CD4-positive, alpha-beta T cell (primary cell): ENCODE results near the gene DCAF6. TPM values are rescaled to one million over a fixed set of nuclear protein-coding genes. Genes with fewer than 3 reads are reported as not detected.

Experiments used
- ATAC-seq: fragments of 200-7000 bp; cut with Tn5 transposase; one replicate; pipeline ENCODE4 v1.10.0; 2022; ENCODE audit warnings: mild to moderate bottlenecking; ENCODE audit not compliant: poor library complexity
- CTCF ChIA-PET: fragments of 350-600 bp; sonication (Branson Sonifier 250); formaldehyde crosslinking; loops from one replicate; lab custom pipeline; 2021; ENCODE audit warnings: antibody characterized with exemption, inconsistent platforms; lab: Charles Lee
- POLR2A ChIA-PET: fragments of 350-600 bp; sonication (Branson Sonifier 250); formaldehyde crosslinking; loops from one replicate; lab custom pipeline; 2021; ENCODE audit warnings: antibody characterized with exemption, inconsistent platforms; lab: Charles Lee
- DNase-seq, 14 experiments: peaks; one replicate each; pipeline ENCODE4 v3.0.0-alpha.2; 2013 to 2020; ENCODE audit warnings: mixed read lengths in 2 of 14
- H3K27ac ChIP-seq, 2 donors: one replicate each; pipeline versions ENCODE4 v1.5.1 to v1.7.0; 2013; ENCODE audit warnings: low read length in 2 of 2, low read depth in 1 of 2, mild to moderate bottlenecking in 1 of 2
- H3K27me3 ChIP-seq, 2 experiments: 1 replicate in 1 of 2; 2 replicates in 1 of 2; pipeline versions ENCODE4 v1.6.1 to v1.7.0; 2013; ENCODE audit warnings: low read length in 2 of 2, control low read depth in 1 of 2, mild to moderate bottlenecking in 1 of 2, moderate library complexity in 1 of 2; ENCODE audit not compliant: insufficient read depth in 2 of 2, control insufficient read depth in 1 of 2
- H3K36me3 ChIP-seq: one replicate; pipeline ENCODE4 v1.6.1; 2013; ENCODE audit warnings: low read length, control low read depth; ENCODE audit not compliant: insufficient read depth
- H3K4me1 ChIP-seq: one replicate; pipeline ENCODE4 v1.6.1; 2013; ENCODE audit warnings: low read length, control low read depth; ENCODE audit not compliant: insufficient read depth
- H3K4me3 ChIP-seq: one replicate; pipeline ENCODE4 v1.5.1; 2013; ENCODE audit warnings: mild to moderate bottlenecking, low read length, moderate library complexity
- H3K9me3 ChIP-seq, 2 experiments: 1 replicate in 1 of 2; 2 replicates in 1 of 2; pipeline versions ENCODE4 v1.6.1 to v1.7.0; 2013; ENCODE audit warnings: low read length in 2 of 2, mild to moderate bottlenecking in 2 of 2, control low read depth in 1 of 2, moderate library complexity in 1 of 2; ENCODE audit not compliant: control insufficient read depth in 1 of 2, insufficient read depth in 1 of 2
- H3K27ac Mint-ChIP-seq: one replicate; pipeline ENCODE4 v1.8.0; 2020; ENCODE audit warnings: mixed read lengths
- H3K27me3 Mint-ChIP-seq: one replicate; pipeline ENCODE4 v1.8.0; 2021; ENCODE audit warnings: mixed read lengths
- H3K36me3 Mint-ChIP-seq: one replicate; pipeline ENCODE4 v1.8.0; 2021; ENCODE audit warnings: low read depth, mixed read lengths
- H3K4me1 Mint-ChIP-seq: one replicate; pipeline ENCODE4 v1.8.0; 2021; ENCODE audit warnings: low read depth, mixed read lengths
- H3K4me3 Mint-ChIP-seq: one replicate; pipeline ENCODE4 v1.8.0; 2020; ENCODE audit warnings: mild to moderate bottlenecking, mixed read lengths
- H3K9me3 Mint-ChIP-seq: one replicate; pipeline ENCODE4 v1.8.0; 2020; ENCODE audit warnings: mixed read lengths
- CTCF ChIP-seq: fragments of 200-600 bp; IDR thresholded peaks from one replicate; pipeline ENCODE4 v1.8.0; 2022; ENCODE audit warnings: antibody characterized with exemption, mild to moderate bottlenecking
- intact Hi-C, 2 experiments: fragments of 100-400 bp; cut with DNase I in 1 of 2; cut with micrococcal nuclease in 1 of 2; formaldehyde crosslinking; loops; one replicate each; pipeline versions ENCODE4 v1.15.1 to v1.9.0; 2023 to 2025; cut with DNase I, micrococcal nuclease
- total RNA-seq, 174 experiments: library from RNA in 2 of 174; stranded (reverse) in 2 of 174; gene quantifications; one replicate each; pipeline ENCODE4 v1.2.3 and lab custom pipeline; 2021 to 2026

DCAF6 gene
- total RNA-seq, 2 experiments from 2014 or later: 13.3 to 13.6 TPM

GRCh38 chr1:168093616-168094015 lies 157.1 kb downstream of the DCAF6 start:
- ChIA-PET POLR2A (no interaction called here), CTCF (no interaction called here)
- no peak for TF ChIP-seq CTCF
- Mint-ChIP-seq H3K4me1 (no peaks in the 10 kb centered on the region), H3K36me3 (no peaks in the 10 kb centered on the region), H3K27me3 (no peaks in the 10 kb centered on the region), H3K9me3 (no peaks in the 10 kb centered on the region), H3K4me3 (no peak overlapping the region), H3K27ac (no peak overlapping the region)
- H3K4me3 ChIP-seq: no peak overlapping the region
- DNase-seq (no peak), ATAC-seq (no peak)
- H3K9me3 ChIP-seq: no peaks in the 10 kb centered on the region
- no peak overlapping the region for H3K27ac ChIP-seq
- H3K4me1 ChIP-seq: no peaks in the 10 kb centered on the region
- intact Hi-C loops: no loop called here
- H3K36me3 ChIP-seq: no peaks in the 10 kb centered on the region
- H3K27me3 ChIP-seq: no peaks in the 10 kb centered on the region

- no peak for DNase-seq
- H3K4me1 ChIP-seq: no peaks in the 10 kb centered on the region
- no peak for ATAC-seq
- no peaks in the 10 kb centered on the region for H3K9me3 Mint-ChIP-seq
- no peak overlapping the region for H3K4me3 ChIP-seq
- no peak overlapping the region for H3K27ac ChIP-seq
- no peaks in the 10 kb centered on the region for H3K9me3 ChIP-seq
- no peak overlapping the region for H3K4me3 Mint-ChIP-seq
- no peaks in the 10 kb centered on the region for H3K36me3 Mint-ChIP-seq
- intact Hi-C loops: no loop called here
- H3K27me3 Mint-ChIP-seq: no peaks in the 10 kb centered on the region
- H3K36me3 ChIP-seq: no peaks in the 10 kb centered on the region
- ChIA-PET POLR2A (no interaction called here), CTCF (interaction anchor here (0.6 kb wide), 1 partner anchor 11 kb away, joined by 4 read pairs; no protein-coding TSS in a partner anchor)
- H3K27ac Mint-ChIP-seq: no peak overlapping the region
- no peak for TF ChIP-seq CTCF
- no peaks in the 10 kb centered on the region for H3K27me3 ChIP-seq
- H3K4me1 Mint-ChIP-seq: no peaks in the 10 kb centered on the region
These were observed 159.0 kb downstream of the DCAF6 start for GRCh38 chr1:168095476-168095875.

- intact Hi-C loops: no loop called here
- Mint-ChIP-seq H3K27me3 (no peaks in the 10 kb centered on the region), H3K9me3 (no peaks in the 10 kb centered on the region), H3K36me3 (no peaks in the 10 kb centered on the region), H3K4me3 (no peak overlapping the region), H3K27ac (no peak overlapping the region), H3K4me1 (no peaks in the 10 kb centered on the region)
- DNase-seq (no peak), ATAC-seq (no peak)
- POLR2A ChIA-PET: no interaction called here
- H3K27ac ChIP-seq: no peak overlapping the region
- H3K4me1 ChIP-seq: no peaks in the 10 kb centered on the region
- TF ChIP-seq CTCF: no peak
- H3K27me3 ChIP-seq: no peaks in the 10 kb centered on the region
- H3K4me3 ChIP-seq: no peak overlapping the region
- H3K9me3 ChIP-seq: no peaks in the 10 kb centered on the region
- CTCF ChIA-PET: no interaction called here
- H3K36me3 ChIP-seq: no peaks in the 10 kb centered on the region
These were observed 160.0 kb downstream of the DCAF6 start for GRCh38 chr1:168096296-168097165.
